ENCODE results near the gene SORCS1. TPM values are rescaled to one million over a fixed set of nuclear protein-coding genes. Genes with fewer than 3 reads are reported as not detected.

Gene SORCS1
- total and polyA plus RNA-seq, 2 experiments from 2014 or later, result 2.9 to 8.9 TPM

GRCh38 chr10:106618646-106619045 lies 545.9 kb downstream of the SORCS1 start:
- H3K36me3 ChIP-seq (ENCODE audit: insufficient read depth), result no peaks in the 10 kb centered on the region
- no peak overlapping the region for H3K27ac ChIP-seq (ENCODE audit: low read depth)
- no peaks in the 10 kb centered on the region for H3K9me2 ChIP-seq (ENCODE audit: insufficient read depth)
- Mint-ChIP-seq H3K27me3 (ENCODE audit: insufficient read depth, low read depth, poor library complexity) (peaks cover 12% of the 10 kb centered on the region), H3K9me3 (no peaks in the 10 kb centered on the region), H3K27ac (no peak overlapping the region), H3K36me3 (ENCODE audit: low read depth) (no peaks in the 10 kb centered on the region), H3K4me1 (peaks cover 10% of the 10 kb centered on the region; the same call in 2 of the 3 replicates), H3K4me3 (no peak overlapping the region)
- H3K4me3 ChIP-seq, result no peak overlapping the region
- ATAC-seq (no peak), DNase-seq (ENCODE audit: low spot score) (no peak)
- no peaks in the 10 kb centered on the region for H4K20me1 ChIP-seq (replicated peaks; ENCODE audit: insufficient read depth)
- no peaks in the 10 kb centered on the region for H3K4me1 ChIP-seq (ENCODE audit: insufficient read depth)
- no peaks in the 10 kb centered on the region for H3K79me2 ChIP-seq (replicated peaks; ENCODE audit: insufficient read depth)
- H3F3A ChIP-seq (replicated peaks; ENCODE audit: low read depth), result no peaks in the 10 kb centered on the region
- H2AFZ ChIP-seq, result no peak overlapping the region
- no peak for TF ChIP-seq NANOG (IDR thresholded peaks at IDR 0.05; ENCODE audit: borderline replicate concordance)
- TF ChIP-seq, protein P1, sequence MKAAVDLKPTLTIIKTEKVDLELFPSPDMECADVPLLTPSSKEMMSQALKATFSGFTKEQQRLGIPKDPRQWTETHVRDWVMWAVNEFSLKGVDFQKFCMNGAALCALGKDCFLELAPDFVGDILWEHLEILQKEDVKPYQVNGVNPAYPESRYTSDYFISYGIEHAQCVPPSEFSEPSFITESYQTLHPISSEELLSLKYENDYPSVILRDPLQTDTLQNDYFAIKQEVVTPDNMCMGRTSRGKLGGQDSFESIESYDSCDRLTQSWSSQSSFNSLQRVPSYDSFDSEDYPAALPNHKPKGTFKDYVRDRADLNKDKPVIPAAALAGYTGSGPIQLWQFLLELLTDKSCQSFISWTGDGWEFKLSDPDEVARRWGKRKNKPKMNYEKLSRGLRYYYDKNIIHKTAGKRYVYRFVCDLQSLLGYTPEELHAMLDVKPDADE (IDR thresholded peaks at IDR 0.05), result no peak
- no peak for TF ChIP-seq ZNF331 (CRISPR knock-in tag; IDR thresholded peaks at IDR 0.05; ENCODE audit: low read depth)
- TF ChIP-seq, protein P2, sequence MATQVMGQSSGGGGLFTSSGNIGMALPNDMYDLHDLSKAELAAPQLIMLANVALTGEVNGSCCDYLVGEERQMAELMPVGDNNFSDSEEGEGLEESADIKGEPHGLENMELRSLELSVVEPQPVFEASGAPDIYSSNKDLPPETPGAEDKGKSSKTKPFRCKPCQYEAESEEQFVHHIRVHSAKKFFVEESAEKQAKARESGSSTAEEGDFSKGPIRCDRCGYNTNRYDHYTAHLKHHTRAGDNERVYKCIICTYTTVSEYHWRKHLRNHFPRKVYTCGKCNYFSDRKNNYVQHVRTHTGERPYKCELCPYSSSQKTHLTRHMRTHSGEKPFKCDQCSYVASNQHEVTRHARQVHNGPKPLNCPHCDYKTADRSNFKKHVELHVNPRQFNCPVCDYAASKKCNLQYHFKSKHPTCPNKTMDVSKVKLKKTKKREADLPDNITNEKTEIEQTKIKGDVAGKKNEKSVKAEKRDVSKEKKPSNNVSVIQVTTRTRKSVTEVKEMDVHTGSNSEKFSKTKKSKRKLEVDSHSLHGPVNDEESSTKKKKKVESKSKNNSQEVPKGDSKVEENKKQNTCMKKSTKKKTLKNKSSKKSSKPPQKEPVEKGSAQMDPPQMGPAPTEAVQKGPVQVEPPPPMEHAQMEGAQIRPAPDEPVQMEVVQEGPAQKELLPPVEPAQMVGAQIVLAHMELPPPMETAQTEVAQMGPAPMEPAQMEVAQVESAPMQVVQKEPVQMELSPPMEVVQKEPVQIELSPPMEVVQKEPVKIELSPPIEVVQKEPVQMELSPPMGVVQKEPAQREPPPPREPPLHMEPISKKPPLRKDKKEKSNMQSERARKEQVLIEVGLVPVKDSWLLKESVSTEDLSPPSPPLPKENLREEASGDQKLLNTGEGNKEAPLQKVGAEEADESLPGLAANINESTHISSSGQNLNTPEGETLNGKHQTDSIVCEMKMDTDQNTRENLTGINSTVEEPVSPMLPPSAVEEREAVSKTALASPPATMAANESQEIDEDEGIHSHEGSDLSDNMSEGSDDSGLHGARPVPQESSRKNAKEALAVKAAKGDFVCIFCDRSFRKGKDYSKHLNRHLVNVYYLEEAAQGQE (IDR thresholded peaks at IDR 0.05; ENCODE audit: unreplicated experiment), result no peak
- TF ChIP-seq CREB1 (CRISPR knock-in tag; IDR thresholded peaks at IDR 0.05; ENCODE audit: low read depth), result no peak
- no peak for TF ChIP-seq EZH2phosphoT487 (IDR thresholded peaks at IDR 0.05; ENCODE audit: unreplicated experiment)
- TF ChIP-seq ZNF462 (CRISPR knock-in tag; IDR thresholded peaks at IDR 0.05), result no peak
- TF ChIP-seq ZNF114 (CRISPR knock-in tag; IDR thresholded peaks at IDR 0.05), result no peak
- TF ChIP-seq POLR2AphosphoS5 (IDR thresholded peaks at IDR 0.05; ENCODE audit: low read depth), result no peak
- peaks cover 31% of the 10 kb centered on the region for H3K27me3 ChIP-seq (ENCODE audit: insufficient read depth)
- H3K4me2 ChIP-seq, result no peak overlapping the region

Data from GM23338 (cell line).